SK-N-MC (cell line): ENCODE results near the gene CDH1.

Source experiments
- EZH2 ChIP-seq: fragments of 200-600 bp; sonication (generic); IDR thresholded peaks from one replicate; pipeline ENCODE4 v1.6.1; 2017; ENCODE audit warnings: antibody characterized with exemption
- FOXP2 ChIP-seq: optimal IDR thresholded peaks from 2 replicates; pipeline ENCODE3; 2011; ENCODE audit warnings: mild to moderate bottlenecking, moderate library complexity; ENCODE audit not compliant: insufficient read depth; ENCODE audit errors: extremely low read length, control extremely low read depth
- POLR2AphosphoS5 ChIP-seq: IDR thresholded peaks from 2 replicates; pipeline ENCODE4 v1.6.1; 2012; ENCODE audit warnings: mild to moderate bottlenecking, low read depth, low read length, borderline replicate concordance

DNA sequence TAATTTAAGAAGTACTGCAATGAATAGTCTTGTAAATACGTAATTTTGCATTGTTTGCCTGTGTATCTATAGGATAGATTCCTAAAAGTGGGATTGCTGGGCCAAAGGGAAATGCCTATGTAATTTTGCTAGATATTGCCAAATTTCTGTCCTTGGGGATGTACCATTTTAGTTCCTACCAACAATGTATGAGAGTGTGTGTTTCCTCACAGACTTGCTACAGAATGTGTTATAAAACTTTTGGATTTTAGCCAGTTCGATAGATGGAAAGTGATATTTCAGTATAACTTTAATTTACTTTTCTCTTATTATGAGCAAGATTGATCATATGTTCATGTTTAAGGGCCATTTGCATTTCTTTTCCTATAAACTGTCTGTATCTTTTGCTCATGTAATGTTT lies 114.5 kb downstream of the CDH1 start:
- TF ChIP-seq POLR2AphosphoS5 (no peak), EZH2 (no peak), FOXP2 (no peak)
